ENCODE results near the gene RGS16. TPM values are rescaled to one million over a fixed set of nuclear protein-coding genes. Genes with fewer than 3 reads are reported as not detected.

RGS16 gene
- total and polyA plus RNA-seq, 8 donors = 3.5 to 11.0 (median 6.3) TPM

DNA sequence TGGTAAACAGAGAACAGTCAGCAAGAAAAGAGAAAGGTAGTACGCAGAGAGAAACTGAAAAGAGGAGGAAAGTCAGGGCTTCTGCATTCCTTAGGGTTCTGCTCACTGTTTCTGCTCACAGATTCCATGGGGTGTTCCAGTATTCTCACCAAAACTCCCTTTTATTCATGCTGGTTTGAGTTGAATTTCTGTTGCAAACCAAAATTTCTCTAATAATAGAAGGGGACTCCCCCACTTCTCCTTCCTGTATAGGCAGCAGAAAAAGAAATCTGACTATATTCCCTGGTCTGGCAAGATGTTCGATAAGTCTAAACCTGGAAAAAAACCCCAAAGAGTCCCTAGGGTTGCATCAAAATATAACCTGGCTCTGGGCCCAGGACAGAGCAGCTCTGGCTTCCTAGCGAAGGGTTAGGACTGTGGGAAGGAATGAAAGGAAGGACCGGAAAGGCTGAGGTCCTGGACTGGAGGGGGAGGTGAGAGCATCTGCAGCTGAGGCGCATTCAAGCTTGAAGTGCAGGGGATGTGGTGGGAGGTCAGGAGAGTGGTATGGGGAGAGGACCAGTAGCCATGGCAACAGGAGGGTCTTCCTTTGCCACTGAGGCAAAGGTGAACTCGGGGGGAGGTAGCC lies 18.8 kb upstream of the RGS16 start:
- intact Hi-C loops (cut with DNase I) = no loop called here
- H3K27ac ChIP-seq = no peak overlapping the region
- ATAC-seq = no peak

DNA sequence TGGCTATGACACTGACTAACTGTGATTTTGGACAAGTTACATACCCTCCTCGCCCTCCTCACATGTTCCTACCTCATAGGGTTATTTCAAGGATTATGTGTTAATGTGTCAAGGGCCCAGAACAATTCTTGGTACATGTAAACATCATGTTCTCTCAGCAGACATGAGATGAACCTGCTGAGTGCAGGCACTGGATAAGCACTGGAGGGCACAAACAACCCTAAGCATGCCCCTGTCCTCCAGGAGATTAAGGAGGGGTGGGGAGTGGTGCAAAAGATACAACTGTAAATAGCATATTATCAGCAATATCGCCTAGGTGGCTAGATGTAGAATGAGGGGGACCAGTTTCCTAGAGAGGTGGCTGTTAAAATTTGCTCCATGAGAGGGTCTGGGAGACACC lies 17.7 kb upstream of the RGS16 start:
- intact Hi-C loops (cut with DNase I) = no loop called here
- ATAC-seq = no peak
- TF ChIP-seq, protein P1, sequence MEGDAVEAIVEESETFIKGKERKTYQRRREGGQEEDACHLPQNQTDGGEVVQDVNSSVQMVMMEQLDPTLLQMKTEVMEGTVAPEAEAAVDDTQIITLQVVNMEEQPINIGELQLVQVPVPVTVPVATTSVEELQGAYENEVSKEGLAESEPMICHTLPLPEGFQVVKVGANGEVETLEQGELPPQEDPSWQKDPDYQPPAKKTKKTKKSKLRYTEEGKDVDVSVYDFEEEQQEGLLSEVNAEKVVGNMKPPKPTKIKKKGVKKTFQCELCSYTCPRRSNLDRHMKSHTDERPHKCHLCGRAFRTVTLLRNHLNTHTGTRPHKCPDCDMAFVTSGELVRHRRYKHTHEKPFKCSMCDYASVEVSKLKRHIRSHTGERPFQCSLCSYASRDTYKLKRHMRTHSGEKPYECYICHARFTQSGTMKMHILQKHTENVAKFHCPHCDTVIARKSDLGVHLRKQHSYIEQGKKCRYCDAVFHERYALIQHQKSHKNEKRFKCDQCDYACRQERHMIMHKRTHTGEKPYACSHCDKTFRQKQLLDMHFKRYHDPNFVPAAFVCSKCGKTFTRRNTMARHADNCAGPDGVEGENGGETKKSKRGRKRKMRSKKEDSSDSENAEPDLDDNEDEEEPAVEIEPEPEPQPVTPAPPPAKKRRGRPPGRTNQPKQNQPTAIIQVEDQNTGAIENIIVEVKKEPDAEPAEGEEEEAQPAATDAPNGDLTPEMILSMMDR (IDR thresholded peaks at IDR 0.05) = no peak
- H3K4me3 ChIP-seq = no peak overlapping the region
- no peaks in the 10 kb centered on the region for H3K9me3 ChIP-seq
- peaks cover 0 to 11% of the 10 kb centered on the region in 2 donors for H3K27me3 ChIP-seq
- H3K27ac ChIP-seq = no peak overlapping the region
- no peaks in the 10 kb centered on the region for H3K36me3 ChIP-seq
- H3K4me1 ChIP-seq = peaks cover 0 to 11% of the 10 kb centered on the region in 2 donors
- no peak for DNase-seq

More for the DNA sequence above, 18.8 kb upstream of the RGS16 start:
- H3K27me3 ChIP-seq = peaks cover 0 to under 1% of the 10 kb centered on the region in 2 donors
- TF ChIP-seq, protein P1 (IDR thresholded peaks at IDR 0.05) = no peak
- H3K4me3 ChIP-seq = no peak overlapping the region
- DNase-seq = no peak
- H3K4me1 ChIP-seq = peaks cover 0 to 4% of the 10 kb centered on the region in 2 donors
- H3K36me3 ChIP-seq = no peaks in the 10 kb centered on the region
- no peaks in the 10 kb centered on the region for H3K9me3 ChIP-seq

DNA sequence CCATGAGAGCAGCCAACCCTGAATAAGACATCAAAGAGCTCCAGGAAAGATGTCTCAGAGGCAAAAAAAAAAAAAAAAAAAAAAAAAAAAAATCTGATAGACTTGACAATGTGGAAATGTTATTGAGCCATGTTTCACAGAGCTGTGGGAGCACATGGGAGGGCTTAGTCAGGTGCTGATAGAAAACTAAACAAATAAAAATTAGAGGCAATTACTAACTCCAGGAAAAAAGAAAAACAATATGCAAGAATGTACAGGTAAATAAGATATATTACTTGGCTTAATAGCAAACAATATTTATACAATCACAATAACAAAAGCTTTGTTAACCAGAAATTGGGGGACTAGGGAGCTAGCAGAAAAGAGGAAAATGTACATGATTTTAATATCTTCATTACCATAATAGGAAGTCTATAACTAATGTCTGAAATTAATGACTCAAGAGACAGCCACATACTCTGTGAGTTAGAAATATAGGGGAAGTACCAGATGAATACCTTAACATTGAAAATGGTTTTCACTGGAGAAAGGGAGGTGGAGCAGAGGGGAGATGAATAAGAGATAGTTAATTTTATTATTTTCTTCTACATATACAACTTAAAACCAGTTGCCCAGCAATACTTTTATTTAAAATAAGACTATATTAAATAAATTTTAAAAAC lies 16.9 kb upstream of the RGS16 start:
- ATAC-seq (no peak), DNase-seq (no peak)
- H3K4me3 ChIP-seq = no peak overlapping the region
- H3K4me1 ChIP-seq = peaks cover 2 to 20% of the 10 kb centered on the region in 2 donors
- no peak overlapping the region for H3K27ac ChIP-seq
- H3K27me3 ChIP-seq = peaks cover 0 to 19% of the 10 kb centered on the region in 2 donors
- H3K9me3 ChIP-seq = no peaks in the 10 kb centered on the region
- intact Hi-C loops (cut with DNase I) = no loop called here
- TF ChIP-seq, protein P1 (IDR thresholded peaks at IDR 0.05) = no peak
- no peaks in the 10 kb centered on the region for H3K36me3 ChIP-seq

DNA sequence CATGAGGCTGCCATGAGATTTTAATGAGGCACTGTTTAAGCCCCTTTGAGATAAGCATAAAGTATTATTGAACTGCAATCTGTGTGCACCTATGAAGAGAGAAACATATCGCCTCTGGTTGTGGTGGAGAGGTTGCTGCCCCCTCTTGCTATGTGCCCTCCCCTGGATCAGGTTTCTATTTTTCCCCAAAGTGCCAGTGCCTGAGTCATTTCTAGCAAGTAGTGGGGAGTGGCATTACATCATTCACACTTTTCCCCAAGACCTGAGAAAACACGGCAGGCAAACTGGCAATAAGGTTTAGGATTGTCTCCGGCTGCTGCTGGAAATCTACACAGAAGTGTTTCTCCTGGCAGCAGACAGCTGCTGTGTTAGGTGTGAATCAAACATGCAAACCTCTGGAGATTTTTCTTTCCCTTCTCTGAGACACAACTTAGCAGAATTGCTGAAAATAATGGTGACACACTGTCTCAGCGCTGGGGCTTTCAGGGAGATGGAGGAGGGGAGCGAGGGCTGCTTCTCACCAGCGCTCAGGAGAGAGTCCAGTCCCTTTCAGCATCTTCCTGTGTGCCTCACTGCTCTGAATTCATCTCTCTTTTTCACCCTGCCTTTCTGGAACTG lies 13.7 kb upstream of the RGS16 start:
- intact Hi-C loops (cut with DNase I) = no loop called here
- Histone ChIP-seq H3K27ac (no peak overlapping the region), H3K4me1 (peaks cover 19 to 41% of the 10 kb centered on the region in 2 donors), H3K9me3 (no peaks in the 10 kb centered on the region), H3K27me3 (peaks cover 0 to 50% of the 10 kb centered on the region in 2 donors), H3K36me3 (no peaks in the 10 kb centered on the region), H3K4me3 (no peak overlapping the region)
- TF ChIP-seq, protein P1 (IDR thresholded peaks at IDR 0.05) = no peak
- peak; percentile 17 for ATAC-seq
- no peak for DNase-seq

DNA sequence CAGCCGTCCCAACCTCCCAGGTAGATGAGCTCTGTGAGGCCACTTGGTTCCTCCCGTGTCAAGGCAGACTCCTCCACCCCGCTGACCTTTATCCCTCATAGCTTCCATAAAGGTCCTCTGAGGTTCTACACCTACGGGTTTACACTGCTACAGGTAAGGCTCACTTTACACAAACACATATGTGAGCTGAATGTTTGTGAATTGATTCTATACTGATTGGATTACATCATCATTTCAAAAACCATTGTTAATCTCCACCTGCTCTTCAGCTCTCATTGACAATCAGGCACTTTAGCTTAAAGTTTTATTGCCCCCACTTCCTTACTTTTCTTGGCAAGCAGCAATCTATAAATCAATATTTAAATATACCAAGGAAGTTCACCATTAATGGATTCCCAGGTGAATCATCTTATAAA lies 12.8 kb upstream of the RGS16 start:
- no peaks in the 10 kb centered on the region for H3K36me3 ChIP-seq
- TF ChIP-seq, protein P1 (IDR thresholded peaks at IDR 0.05) = no peak
- intact Hi-C loops (cut with DNase I) = no loop called here
- DNase-seq (no peak), ATAC-seq (no peak)
- H3K27ac ChIP-seq = no peak overlapping the region
- H3K4me3 ChIP-seq = no peak overlapping the region
- peaks cover 19 to 41% of the 10 kb centered on the region in 2 donors for H3K4me1 ChIP-seq
- peaks cover 0 to 50% of the 10 kb centered on the region in 2 donors for H3K27me3 ChIP-seq
- H3K9me3 ChIP-seq = no peaks in the 10 kb centered on the region
